ENCODE results near the gene GABRG3. TPM values are rescaled to one million over a fixed set of nuclear protein-coding genes. Genes with fewer than 3 reads are reported as not detected.

Gene GABRG3
- total RNA-seq, 1 donor from 2014 or later, result not detected

GRCh38 chr15:26971271-26972018 is 464 bp downstream of the GABRG3 start:
- peaks cover 2% of the 10 kb centered on the region for H3K27me3 ChIP-seq (ENCODE audit: control insufficient read depth, insufficient read depth, low read length)
- FAIRE-seq (no peak), DNase-seq (ENCODE audit: low read depth) (no peak)
- no peak for TF ChIP-seq CTCF (IDR thresholded peaks at IDR 0.05; ENCODE audit: insufficient read depth, low read length, severe bottlenecking)
- no peak overlapping the region for H3K4me3 ChIP-seq (ENCODE audit: low read depth, low read length)
- no peaks in the 10 kb centered on the region for H3K36me3 ChIP-seq (ENCODE audit: control insufficient read depth, insufficient read depth, low read length)

GRCh38 chr15:26972636-26973035 is 1.7 kb downstream of the GABRG3 start:
- Histone ChIP-seq H3K36me3 (ENCODE audit: control insufficient read depth, insufficient read depth, low read length) (no peaks in the 10 kb centered on the region), H3K27me3 (ENCODE audit: control insufficient read depth, insufficient read depth, low read length) (peaks cover 2% of the 10 kb centered on the region), H3K4me3 (ENCODE audit: low read depth, low read length) (no peak overlapping the region)
- FAIRE-seq, result no peak
- DNase-seq (ENCODE audit: low read depth), result no peak
- no peak for TF ChIP-seq CTCF (IDR thresholded peaks at IDR 0.05; ENCODE audit: insufficient read depth, low read length, severe bottlenecking)

GRCh38 chr15:26974120-26974780 is 3.3 kb downstream of the GABRG3 start:
- FAIRE-seq, result no peak
- no peak overlapping the region for H3K4me3 ChIP-seq (ENCODE audit: low read depth, low read length)
- peaks cover 2% of the 10 kb centered on the region for H3K27me3 ChIP-seq (ENCODE audit: control insufficient read depth, insufficient read depth, low read length)
- TF ChIP-seq CTCF (IDR thresholded peaks at IDR 0.05; ENCODE audit: insufficient read depth, low read length, severe bottlenecking), result peak; percentile 34
- H3K36me3 ChIP-seq (ENCODE audit: control insufficient read depth, insufficient read depth, low read length), result no peaks in the 10 kb centered on the region
- DNase-seq (ENCODE audit: low read depth), result peak; percentile 44

GRCh38 chr15:26981492-26981891 is 10.5 kb downstream of the GABRG3 start:
- Histone ChIP-seq H3K36me3 (ENCODE audit: control insufficient read depth, insufficient read depth, low read length) (no peaks in the 10 kb centered on the region), H3K4me3 (ENCODE audit: low read depth, low read length) (no peak overlapping the region), H3K27me3 (ENCODE audit: control insufficient read depth, insufficient read depth, low read length) (no peaks in the 10 kb centered on the region)
- TF ChIP-seq CTCF (IDR thresholded peaks at IDR 0.05; ENCODE audit: insufficient read depth, low read length, severe bottlenecking), result no peak
- no peak for FAIRE-seq
- DNase-seq (ENCODE audit: low read depth), result no peak

- no peak for FAIRE-seq
- TF ChIP-seq CTCF (IDR thresholded peaks at IDR 0.05; ENCODE audit: insufficient read depth, low read length, severe bottlenecking), result no peak
- no peaks in the 10 kb centered on the region for H3K36me3 ChIP-seq (ENCODE audit: control insufficient read depth, insufficient read depth, low read length)
- no peaks in the 10 kb centered on the region for H3K27me3 ChIP-seq (ENCODE audit: control insufficient read depth, insufficient read depth, low read length)
- DNase-seq (ENCODE audit: low read depth), result no peak
- no peak overlapping the region for H3K4me3 ChIP-seq (ENCODE audit: low read depth, low read length)
Observed at GRCh38 chr15:26983822-26984221, 12.8 kb downstream of the GABRG3 start.
